Caco-2 (cell line): ENCODE measurements around the gene RAB6B. TPM values are rescaled to one million over a fixed set of nuclear protein-coding genes. Genes with fewer than 3 reads are reported as not detected.

Experiments used
- BruUV-seq: library from RNA; stranded (reverse); fragments of 400-500 nt; replicated peaks from 2 replicates; lab custom pipeline; 2021; lab: Mats Ljungman, UMichigan
- CTCF ChIA-PET: fragments of 300-600 bp; sonication (Branson Sonifier 250); formaldehyde crosslinking; loops from one replicate; lab custom pipeline; 2022; ENCODE audit warnings: antibody characterized with exemption; lab: Charles Lee
- POLR2A ChIA-PET: fragments of 300-600 bp; sonication (Branson Sonifier 250); formaldehyde crosslinking; loops from one replicate; lab custom pipeline; 2022; ENCODE audit warnings: antibody characterized with exemption; lab: Charles Lee
- DNase-seq, 2 experiments: peaks; one replicate each; pipeline versions ENCODE4 v3.0.0 to v3.0.0-alpha.2; 2020 to 2022
- H3K27me3 ChIP-seq: replicated peaks from 2 replicates; pipeline ENCODE4 v1.6.0; 2011; ENCODE audit warnings: low read length; ENCODE audit not compliant: control insufficient read depth, insufficient read depth
- H3K36me3 ChIP-seq: 2 replicates; pipeline ENCODE4 v1.5.1; 2011; ENCODE audit warnings: low read length; ENCODE audit not compliant: control insufficient read depth, insufficient read depth
- H3K4me1 ChIP-seq: fragments of 250-450 bp; sonication (Bioruptor Pico); 2 replicates; pipeline ENCODE4 v1.5.1; 2020; ENCODE audit warnings: mild to moderate bottlenecking
- H3K4me3 ChIP-seq: 2 replicates; pipeline ENCODE4 v1.5.1; 2011; ENCODE audit warnings: low read depth, mild to moderate bottlenecking, control low read depth, low read length
- H3K9me3 ChIP-seq: fragments of 250-450 bp; sonication (Bioruptor Pico); 2 replicates; pipeline ENCODE4 v1.5.1; 2020; ENCODE audit warnings: mild to moderate bottlenecking, moderate library complexity
- H3K27ac Mint-ChIP-seq: one replicate; pipeline ENCODE4 v1.8.0; 2022; ENCODE audit warnings: mixed read lengths; ENCODE audit not compliant: unreplicated experiment
- H3K27me3 Mint-ChIP-seq: one replicate; pipeline ENCODE4 v1.8.0; 2022; ENCODE audit warnings: mixed read lengths; ENCODE audit not compliant: insufficient read depth, unreplicated experiment
- H3K36me3 Mint-ChIP-seq: one replicate; pipeline ENCODE4 v1.8.0; 2022; ENCODE audit warnings: mild to moderate bottlenecking, mixed read lengths; ENCODE audit not compliant: insufficient read depth, unreplicated experiment
- H3K4me1 Mint-ChIP-seq: one replicate; pipeline ENCODE4 v1.8.0; 2022; ENCODE audit warnings: low read depth, mixed read lengths; ENCODE audit not compliant: unreplicated experiment
- H3K4me3 Mint-ChIP-seq: one replicate; pipeline ENCODE4 v1.8.0; 2022; ENCODE audit warnings: mild to moderate bottlenecking, moderate library complexity, mixed read lengths; ENCODE audit not compliant: unreplicated experiment
- H3K9me3 Mint-ChIP-seq: one replicate; pipeline ENCODE4 v1.8.0; 2022; ENCODE audit warnings: mixed read lengths; ENCODE audit not compliant: unreplicated experiment
- intact Hi-C: fragments of 100-400 bp; cut with micrococcal nuclease; formaldehyde crosslinking; loops from one replicate; pipeline ENCODE4 v1.10.0; 2022; ENCODE audit not compliant: unreplicated experiment
- total RNA-seq: library from RNA; stranded (reverse); gene quantifications from 2 replicates; pipeline ENCODE4 v1.2.3, GENCODE V29; 2022
- TF ChIP-seq, protein P1 (sequence below), 2 experiments: fragments of 200-600 bp in 1 of 2; IDR thresholded peaks; 1 replicate in 1 of 2; 2 replicates in 1 of 2; pipeline versions ENCODE4 v1.5.1 to v1.8.0; 2011 to 2022; ENCODE audit warnings: antibody characterized with exemption in 1 of 2, control low read depth in 1 of 2, inconsistent platforms in 1 of 2, low read depth in 1 of 2, low read length in 1 of 2, mild to moderate bottlenecking in 1 of 2, moderate library complexity in 1 of 2; ENCODE audit not compliant: insufficient read depth in 1 of 2, severe bottlenecking in 1 of 2, unreplicated experiment in 1 of 2

The RAB6B gene
- total RNA-seq, 1 experiment from 2014 or later, result 3.2 TPM

DNA sequence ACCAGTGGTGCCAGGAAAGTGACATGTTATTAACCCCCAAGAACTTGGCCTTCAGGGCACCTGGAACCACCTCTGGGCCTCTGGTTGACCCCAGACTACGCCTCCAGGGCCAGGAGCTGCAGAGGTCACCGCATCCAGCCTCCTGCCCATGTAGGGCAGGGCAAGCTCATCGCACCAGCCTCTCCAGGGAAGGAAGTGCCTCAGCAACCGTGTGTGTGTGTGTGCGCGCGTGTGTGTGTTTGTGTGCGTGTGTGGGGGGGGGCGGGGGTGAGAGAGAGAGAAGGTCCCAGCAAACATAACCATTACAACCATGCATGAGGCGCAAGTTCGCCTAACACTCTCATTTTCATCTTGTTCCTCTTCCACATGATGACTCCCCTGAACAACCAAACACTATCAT is 31.8 kb downstream of the RAB6B start:
- H3K36me3 ChIP-seq, result no peaks in the 10 kb centered on the region
- Mint-ChIP-seq H3K36me3 (no peaks in the 10 kb centered on the region), H3K4me1 (no peaks in the 10 kb centered on the region), H3K4me3 (no peak overlapping the region), H3K9me3 (no peaks in the 10 kb centered on the region), H3K27ac (no peak overlapping the region), H3K27me3 (no peaks in the 10 kb centered on the region)
- ChIA-PET CTCF (no interaction called here), POLR2A (no interaction called here)
- BruUV-seq, result no TSS peak
- no peak overlapping the region for H3K4me3 ChIP-seq
- H3K9me3 ChIP-seq, result no peaks in the 10 kb centered on the region
- TF ChIP-seq, protein P1, sequence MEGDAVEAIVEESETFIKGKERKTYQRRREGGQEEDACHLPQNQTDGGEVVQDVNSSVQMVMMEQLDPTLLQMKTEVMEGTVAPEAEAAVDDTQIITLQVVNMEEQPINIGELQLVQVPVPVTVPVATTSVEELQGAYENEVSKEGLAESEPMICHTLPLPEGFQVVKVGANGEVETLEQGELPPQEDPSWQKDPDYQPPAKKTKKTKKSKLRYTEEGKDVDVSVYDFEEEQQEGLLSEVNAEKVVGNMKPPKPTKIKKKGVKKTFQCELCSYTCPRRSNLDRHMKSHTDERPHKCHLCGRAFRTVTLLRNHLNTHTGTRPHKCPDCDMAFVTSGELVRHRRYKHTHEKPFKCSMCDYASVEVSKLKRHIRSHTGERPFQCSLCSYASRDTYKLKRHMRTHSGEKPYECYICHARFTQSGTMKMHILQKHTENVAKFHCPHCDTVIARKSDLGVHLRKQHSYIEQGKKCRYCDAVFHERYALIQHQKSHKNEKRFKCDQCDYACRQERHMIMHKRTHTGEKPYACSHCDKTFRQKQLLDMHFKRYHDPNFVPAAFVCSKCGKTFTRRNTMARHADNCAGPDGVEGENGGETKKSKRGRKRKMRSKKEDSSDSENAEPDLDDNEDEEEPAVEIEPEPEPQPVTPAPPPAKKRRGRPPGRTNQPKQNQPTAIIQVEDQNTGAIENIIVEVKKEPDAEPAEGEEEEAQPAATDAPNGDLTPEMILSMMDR (IDR thresholded peaks at IDR 0.05; ENCODE audit: insufficient read depth in 1 of 2, low read depth in 1 of 2, low read length in 1 of 2, severe bottlenecking in 1 of 2, unreplicated experiment in 1 of 2), result no peak
- DNase-seq, result no peak
- no peaks in the 10 kb centered on the region for H3K4me1 ChIP-seq
- H3K27me3 ChIP-seq, result no peaks in the 10 kb centered on the region
- intact Hi-C loops, result no loop called here

- no TSS peak for BruUV-seq
- Mint-ChIP-seq H3K9me3 (no peaks in the 10 kb centered on the region), H3K36me3 (no peaks in the 10 kb centered on the region), H3K27ac (no peak overlapping the region), H3K4me1 (no peaks in the 10 kb centered on the region), H3K4me3 (no peak overlapping the region), H3K27me3 (no peaks in the 10 kb centered on the region)
- Histone ChIP-seq H3K36me3 (no peaks in the 10 kb centered on the region), H3K27me3 (no peaks in the 10 kb centered on the region), H3K4me3 (no peak overlapping the region), H3K4me1 (no peaks in the 10 kb centered on the region), H3K9me3 (no peaks in the 10 kb centered on the region)
- intact Hi-C loops, result no loop called here
- TF ChIP-seq, protein P1 (IDR thresholded peaks at IDR 0.05; ENCODE audit: insufficient read depth in 1 of 2, low read depth in 1 of 2, low read length in 1 of 2, severe bottlenecking in 1 of 2, unreplicated experiment in 1 of 2), result no peak
- CTCF ChIA-PET, result no interaction called here
- no peak for DNase-seq
- POLR2A ChIA-PET, result no interaction called here
Measured at GRCh38 chr3:133862161-133862560, 33.5 kb downstream of the RAB6B start.

GRCh38 chr3:133860519-133860918 is 35.2 kb downstream of the RAB6B start:
- Mint-ChIP-seq H3K27me3 (no peaks in the 10 kb centered on the region), H3K4me1 (no peaks in the 10 kb centered on the region), H3K4me3 (no peak overlapping the region), H3K36me3 (no peaks in the 10 kb centered on the region), H3K9me3 (no peaks in the 10 kb centered on the region), H3K27ac (no peak overlapping the region)
- no peaks in the 10 kb centered on the region for H3K27me3 ChIP-seq
- H3K4me3 ChIP-seq, result no peak overlapping the region
- no TSS peak for BruUV-seq
- TF ChIP-seq, protein P1 (IDR thresholded peaks at IDR 0.05; ENCODE audit: insufficient read depth in 1 of 2, low read depth in 1 of 2, low read length in 1 of 2, severe bottlenecking in 1 of 2, unreplicated experiment in 1 of 2), result no peak
- no peaks in the 10 kb centered on the region for H3K4me1 ChIP-seq
- no peaks in the 10 kb centered on the region for H3K36me3 ChIP-seq
- no peak for DNase-seq
- intact Hi-C loops, result no loop called here
- CTCF ChIA-PET, result no interaction called here
- no peaks in the 10 kb centered on the region for H3K9me3 ChIP-seq
- POLR2A ChIA-PET, result no interaction called here
